GM18517 (cell line): ENCODE measurements around the gene CAPS.

Experiments used
- ATAC-seq: cut with Tn5 transposase; IDR thresholded peaks from one replicate; pipeline ENCODE4 v1.9.1; 2021; ENCODE audit warnings: mild to moderate bottlenecking, moderate library complexity; ENCODE audit not compliant: unreplicated experiment

CAPS gene

DNA sequence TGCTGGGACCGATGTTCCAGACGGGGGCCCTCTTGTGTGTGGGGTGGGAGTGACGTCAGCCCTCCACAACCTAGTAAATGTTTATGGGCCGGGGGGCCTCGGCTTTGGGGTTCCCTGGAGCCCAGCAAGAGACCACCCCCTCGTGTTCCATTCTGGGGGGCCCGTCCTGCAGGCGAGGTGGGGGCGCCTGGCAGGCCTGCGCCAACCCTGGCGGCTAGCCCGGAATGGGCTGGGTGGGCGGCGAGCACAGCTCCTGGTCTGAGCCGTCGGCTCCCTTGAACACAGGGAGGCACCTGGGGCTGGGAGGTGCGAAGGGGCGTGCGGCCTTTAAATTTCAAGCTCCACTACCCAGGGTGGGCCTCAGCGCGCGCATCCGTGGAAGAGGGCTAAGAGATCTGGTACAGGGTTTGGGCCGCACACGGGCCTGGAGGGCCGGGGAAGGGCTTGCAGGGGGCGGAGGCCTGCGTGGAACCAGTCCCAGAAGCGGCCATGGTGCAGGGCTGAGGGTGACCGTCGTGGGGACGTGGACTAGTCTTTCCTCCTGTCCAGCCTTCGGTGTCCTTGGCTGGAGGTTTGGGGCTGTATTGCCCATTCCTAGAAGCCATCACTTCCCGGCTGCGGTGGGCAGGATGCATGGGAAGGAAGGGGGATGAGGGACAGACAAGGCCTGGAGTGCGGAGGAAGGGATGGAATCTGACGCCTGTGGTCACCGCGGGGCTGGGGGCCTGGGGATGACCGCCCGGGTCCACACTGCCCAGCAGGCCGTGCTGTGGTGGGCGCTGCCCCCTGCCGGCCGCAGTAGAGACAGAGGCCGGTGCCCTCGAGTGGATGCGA lies 21.9 kb upstream of the CAPS start:
- ATAC-seq: no peak

DNA sequence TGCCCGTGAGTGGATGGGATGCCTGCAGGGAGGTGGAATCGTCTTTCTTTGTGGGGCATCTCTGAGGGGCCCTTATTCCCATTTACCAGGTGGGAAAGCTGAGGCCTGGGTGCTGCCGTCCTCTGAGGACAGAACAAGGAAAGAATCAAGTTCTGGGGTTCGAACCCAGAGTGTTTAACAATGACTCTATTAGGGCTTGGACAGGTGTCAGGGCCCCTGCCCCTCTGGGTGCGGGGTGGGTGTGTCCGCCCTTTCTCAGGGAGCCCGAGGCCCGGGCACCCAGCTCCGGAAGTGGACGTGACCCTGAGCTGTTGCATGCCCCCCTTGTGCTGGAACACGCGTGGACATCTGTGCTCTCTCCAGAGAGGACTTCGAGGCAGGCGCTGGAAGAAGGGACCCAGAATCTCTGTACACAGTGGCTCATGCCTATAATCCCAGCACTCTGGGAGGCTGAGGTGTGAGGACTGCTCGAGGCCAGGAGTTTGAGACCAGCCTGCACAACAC lies 21.2 kb upstream of the CAPS start:
- no peak for ATAC-seq

DNA sequence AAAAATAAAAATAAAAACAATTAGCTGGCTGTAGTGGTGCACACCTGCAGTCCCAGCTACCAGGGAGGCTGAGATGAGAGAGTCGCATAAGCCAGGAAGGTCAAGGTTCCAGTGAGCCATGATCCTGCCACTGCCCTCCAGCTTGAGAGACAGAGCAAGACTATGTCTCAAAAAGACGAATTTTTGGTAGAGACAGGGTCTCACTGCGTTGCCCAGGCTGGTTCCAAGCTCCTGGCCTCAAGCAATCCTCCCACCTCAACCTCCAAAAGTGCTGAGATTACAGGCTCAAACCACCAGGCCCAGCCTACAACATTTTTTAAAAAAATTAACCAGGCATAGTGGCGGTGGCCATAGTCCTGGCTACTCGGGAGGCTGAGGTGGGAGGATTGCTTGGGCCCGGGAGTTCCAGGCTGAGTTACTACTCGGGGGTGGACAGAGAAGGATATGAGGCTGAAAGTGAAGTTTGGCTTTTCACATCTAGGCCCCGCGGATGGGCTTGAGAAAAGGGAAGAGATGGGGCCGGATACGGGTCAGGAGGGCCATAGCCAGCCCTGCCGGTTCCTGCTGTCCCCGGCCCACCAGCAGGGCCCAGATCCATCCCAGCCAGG lies 20.7 kb upstream of the CAPS start:
- no peak for ATAC-seq

DNA sequence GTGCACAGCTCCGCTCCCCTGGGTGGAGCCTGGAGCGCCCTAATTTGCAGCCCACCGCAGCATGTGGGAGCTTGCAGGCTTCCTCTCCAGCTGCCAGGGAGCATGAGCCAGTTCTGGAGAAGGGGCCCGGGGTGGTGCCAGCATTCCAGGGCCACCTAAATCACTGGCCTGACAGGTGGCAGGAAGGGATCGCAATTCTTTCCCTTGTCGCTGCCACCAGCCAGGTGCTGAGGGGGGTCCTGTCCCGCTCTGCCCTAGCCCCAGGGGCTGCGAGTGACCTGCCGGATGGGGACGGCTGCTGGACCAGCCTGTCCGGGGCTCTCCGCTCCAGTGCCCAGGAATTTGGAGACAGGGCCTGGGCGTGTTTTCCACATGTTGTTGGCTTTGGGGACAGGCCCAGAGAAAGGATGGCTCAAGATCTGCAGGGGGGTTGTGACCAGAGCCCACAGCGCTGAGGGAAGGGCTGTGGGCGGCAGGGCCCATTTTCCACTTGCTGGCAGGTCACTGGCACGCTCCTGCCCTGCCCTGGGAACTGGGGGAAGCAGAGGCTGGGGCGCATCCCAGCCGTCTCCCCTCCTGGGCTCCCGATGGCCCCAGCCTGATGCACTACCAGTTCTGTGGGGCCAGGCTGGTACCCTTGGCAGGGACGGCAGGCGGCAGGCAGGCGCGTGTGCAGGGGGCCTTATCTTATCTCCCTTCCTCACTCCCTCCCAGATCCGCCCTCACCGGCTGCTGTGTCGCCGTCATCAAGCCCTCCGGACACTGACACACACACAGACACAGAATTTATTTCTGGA lies 19.9 kb upstream of the CAPS start:
- ATAC-seq: no peak

DNA sequence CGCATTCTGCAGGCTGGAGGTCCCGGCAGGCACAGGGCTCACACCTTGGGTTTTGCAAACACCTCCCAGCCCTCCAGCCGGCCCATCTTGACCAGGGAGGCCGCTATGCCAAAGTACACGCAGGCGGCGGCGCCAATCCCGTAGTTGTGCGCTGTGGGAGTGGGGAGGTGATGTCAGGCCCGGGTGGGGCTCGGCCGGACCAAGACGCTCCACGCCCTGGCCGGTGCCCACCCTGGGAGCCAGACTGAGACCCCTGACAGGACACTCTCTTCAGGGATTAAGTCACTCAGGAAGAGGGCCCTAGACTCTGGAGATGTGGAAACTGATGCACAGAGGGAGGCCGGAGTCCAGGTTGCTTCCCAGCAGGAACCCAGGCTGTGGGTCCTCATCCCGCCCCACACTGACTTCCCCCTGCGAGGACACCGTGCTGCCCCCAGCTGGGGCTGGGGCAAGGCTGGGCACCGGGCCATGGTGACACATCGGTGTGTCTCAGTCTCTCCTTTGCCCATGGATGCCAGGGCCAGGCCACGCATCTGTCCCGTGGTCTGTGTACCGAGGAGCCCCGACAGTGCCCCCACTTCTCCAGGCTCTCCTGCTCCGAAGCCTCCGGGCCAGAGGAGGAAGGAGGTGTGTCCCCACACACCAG lies 19.2 kb upstream of the CAPS start:
- ATAC-seq: no peak

DNA sequence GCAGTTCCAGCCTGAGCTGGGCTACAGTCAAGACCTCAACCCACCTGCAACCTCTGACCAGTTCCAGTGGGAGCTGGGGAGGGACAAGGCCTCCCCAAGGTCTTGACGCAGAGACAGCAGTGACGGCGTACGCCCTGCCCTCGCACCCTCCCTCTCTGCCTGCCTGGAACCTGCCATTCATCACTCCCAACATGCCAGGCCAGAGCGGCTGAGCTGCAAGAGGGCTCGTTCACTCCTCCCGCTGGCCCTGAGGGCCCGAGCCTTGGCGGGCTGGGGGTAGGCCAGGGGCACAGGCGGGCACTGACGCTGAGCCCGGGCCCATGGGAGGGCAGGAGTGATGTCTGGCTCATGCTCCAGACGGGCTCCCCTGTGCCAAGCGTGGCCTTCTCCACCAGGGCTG lies 18.6 kb upstream of the CAPS start:
- ATAC-seq: no peak

DNA sequence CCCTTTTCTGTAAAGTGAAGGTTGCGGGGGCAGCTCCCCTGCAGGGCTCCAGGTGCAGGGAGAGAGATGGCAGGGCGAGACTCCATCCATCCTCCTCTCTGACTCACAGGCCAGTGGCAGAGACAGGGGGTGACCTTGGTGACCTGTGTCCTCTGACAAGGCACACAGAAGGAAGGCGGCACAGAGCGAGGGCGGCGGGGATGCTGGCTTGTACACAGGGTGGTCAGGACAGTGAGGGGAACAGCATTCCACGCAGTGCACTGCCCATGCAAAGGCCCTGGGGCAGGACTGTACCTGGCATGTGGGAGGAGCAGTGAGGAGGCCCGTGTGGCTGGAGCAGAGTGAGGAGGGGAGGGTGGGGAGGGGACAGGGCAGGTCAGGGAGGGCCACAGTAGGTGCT lies 18.2 kb upstream of the CAPS start:
- ATAC-seq: no peak

DNA sequence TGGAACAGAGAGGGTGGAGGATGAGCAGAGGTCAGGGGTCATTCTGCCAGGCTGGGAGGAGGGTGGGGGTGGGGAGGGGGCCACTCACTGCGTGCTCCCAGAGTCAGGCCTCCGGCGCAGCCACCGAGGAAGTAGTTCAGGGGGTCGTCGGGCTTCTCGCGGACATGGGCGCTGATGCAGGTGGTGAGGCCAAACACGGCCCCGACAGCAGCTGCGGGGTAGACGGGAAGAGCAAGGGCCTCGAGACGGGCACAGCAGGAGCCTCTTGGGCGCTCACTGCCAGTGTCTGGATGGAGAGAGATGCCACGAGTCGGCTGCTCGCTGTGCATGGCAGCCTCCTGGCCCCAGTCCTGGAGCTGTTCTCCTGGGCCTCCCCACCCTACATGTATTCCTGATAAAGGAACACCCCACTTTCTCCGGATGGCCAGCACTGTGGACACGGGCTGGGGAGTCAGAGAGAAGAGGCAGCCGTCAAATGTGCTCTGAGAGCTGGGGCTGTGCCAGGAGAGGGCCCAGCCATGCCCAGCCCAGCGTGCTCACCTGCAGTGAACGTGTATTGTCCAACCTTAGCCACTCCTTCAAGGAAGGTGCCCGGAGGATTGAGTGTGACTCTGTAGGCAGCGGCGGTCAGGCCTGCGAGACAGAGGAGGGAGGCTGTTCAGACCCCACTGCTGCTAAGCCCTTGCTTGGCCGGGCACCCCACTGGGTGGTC lies 17.5 kb upstream of the CAPS start:
- ATAC-seq: no peak

DNA sequence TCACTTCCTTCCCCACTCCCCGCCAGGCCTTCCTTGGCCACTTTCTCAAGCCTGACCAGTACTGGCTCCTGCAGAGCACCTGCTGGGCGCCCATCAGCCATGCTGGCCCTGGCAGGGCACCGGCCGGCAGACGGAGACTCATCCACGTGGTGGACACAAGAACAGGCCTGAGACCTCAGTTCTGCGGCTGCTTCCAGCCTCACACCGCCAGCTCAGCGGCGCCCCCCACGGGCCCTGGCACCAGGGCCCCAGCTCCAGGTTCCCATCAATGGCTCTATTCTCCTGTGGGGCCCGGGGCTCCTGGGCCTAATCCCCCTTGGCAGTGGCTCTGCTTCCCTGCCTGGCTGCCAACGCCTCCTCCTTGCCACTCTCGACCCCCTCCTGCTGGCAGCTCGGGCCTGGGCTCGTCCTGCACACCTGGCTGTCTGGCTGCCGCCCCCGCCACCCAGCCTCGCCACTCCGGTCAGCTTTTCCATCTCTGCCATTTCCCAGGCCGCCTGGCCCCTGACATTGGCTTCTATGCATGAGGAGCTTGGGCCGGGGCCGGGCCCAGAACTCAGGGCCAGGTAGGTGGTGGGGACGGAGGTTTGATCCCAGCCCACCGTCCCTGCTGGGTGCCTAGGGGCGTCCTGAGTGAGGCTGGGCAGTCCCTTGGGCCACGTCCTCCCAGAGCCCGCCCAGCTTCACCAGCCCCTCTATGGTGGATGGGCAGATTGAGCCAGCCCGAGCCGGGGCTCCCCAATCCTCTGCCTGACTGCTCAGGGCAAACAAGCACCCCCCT lies 16.7 kb upstream of the CAPS start:
- no peak for ATAC-seq

DNA sequence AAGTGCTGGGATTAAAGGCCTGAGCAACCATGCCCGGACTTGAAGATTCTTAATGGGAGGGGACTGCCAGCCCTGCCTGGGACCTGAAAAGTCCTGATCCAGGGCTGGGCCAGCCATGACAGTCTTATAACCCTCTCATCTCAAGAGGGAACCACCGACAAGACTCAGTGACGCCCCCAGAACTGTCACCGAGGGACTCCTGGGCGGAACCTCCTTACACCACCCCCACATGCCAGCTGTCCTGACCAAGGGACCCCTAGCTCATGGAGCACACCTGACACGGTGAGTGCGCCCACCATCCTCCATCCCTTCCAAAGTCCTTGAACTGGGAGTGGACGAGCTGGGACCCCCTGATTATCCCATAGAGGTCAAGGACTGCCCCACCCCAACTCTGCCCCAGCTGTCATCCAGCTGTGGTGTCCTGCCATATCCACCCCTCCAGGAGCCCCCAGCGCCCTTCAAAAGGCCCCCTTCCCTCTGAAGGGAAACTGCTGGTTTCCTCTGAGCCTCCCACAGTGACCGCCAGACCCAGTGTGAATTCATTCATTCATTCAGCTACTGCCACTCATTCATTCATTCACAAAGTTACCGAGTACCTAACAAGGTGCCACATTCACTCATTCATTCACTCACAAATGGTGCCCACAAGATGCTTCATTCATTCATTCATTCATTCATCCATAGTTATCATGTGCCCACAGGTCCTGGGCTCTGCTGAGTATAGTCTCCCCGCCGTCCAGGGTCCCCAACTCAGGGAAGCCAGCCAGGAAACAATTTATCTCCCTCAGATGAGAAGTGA lies 14.1 kb upstream of the CAPS start:
- no peak for ATAC-seq

DNA sequence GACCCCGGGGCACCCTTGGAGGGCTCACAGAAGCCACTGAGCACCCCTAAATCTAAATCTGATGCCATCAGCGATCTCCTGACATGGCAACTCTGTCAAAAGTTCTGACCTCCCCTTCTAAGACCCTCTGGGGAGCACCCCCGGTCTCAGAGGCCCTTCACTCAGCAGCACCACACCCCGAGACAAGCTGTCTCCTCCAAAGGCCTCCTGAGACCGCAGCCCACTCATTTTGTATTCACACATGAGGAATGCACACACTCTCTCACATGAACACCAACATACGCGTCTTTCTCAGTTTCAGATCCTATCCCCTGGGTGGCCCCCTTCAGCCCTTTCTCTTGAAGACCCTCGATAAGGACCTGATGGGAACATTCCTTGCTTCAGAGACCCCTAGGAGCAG lies 13.1 kb upstream of the CAPS start:
- ATAC-seq: no peak

DNA sequence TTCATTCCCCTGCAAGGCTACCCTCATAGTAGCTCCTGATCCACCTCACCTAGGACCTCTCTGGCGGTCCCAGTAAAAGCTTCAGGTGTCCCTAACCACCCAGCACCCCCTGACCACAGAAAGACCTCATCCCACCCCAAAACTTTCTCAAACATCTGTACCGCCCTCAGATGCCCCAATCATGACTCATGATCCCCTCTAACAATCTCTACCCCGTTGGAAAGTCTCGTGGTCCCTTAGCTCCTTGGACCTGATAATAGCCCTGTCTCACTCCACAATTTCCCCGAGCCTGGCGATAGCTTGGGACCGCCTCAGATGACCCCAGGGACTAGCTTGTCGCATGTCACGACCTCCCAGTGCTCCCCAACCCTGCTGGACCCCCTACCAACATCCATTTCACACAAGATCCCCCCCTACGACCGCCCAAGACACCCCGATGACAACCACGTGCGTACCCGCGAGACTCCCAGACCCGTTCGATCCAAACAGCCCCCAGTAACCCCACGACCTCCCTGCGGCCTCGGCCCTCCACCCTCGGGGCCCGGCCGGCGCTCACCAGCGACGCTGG lies 10.9 kb upstream of the CAPS start:
- no peak for ATAC-seq

DNA sequence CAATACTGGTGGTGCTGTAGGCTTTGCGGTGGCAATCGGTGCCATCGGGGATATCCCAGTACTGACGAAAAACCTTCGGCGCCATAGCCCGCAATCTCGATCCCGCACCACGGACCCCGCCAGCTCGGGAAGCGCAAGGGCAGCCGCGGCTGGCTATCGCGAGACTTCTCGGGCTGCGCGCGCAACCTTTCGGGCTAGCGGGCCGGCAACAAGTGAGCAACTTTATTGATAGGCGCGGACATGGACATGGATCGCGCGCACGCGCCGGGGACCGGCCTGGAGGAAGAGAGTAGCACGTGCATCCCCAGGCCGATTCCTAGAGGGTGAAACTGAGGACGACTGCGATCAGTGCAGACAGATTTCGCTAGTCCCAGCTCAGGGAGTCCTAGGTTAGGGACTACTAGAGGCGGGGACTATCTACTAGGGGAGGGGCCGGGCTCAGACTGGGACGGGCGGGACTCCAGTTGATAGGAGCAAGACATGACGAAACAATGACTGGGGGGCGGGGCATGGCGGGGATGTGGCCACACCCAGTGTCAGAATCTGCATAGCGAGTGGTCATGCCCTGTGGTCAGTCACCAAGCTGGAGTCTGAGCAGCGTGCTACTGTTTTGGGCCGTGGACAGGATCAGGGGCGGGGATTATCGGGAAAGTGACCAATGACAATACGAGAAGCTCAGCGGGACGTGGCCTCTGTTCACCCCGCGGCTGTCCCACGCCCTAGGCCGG lies 10.3 kb upstream of the CAPS start, which contains the start of gene NDUFA11:
TSS of gene NDUFA11 (minus strand) at position 167 of the 728 bp plus-strand sequence. CDS start at position 85, 82 bp downstream.
- ATAC-seq: peak; percentile 16

DNA sequence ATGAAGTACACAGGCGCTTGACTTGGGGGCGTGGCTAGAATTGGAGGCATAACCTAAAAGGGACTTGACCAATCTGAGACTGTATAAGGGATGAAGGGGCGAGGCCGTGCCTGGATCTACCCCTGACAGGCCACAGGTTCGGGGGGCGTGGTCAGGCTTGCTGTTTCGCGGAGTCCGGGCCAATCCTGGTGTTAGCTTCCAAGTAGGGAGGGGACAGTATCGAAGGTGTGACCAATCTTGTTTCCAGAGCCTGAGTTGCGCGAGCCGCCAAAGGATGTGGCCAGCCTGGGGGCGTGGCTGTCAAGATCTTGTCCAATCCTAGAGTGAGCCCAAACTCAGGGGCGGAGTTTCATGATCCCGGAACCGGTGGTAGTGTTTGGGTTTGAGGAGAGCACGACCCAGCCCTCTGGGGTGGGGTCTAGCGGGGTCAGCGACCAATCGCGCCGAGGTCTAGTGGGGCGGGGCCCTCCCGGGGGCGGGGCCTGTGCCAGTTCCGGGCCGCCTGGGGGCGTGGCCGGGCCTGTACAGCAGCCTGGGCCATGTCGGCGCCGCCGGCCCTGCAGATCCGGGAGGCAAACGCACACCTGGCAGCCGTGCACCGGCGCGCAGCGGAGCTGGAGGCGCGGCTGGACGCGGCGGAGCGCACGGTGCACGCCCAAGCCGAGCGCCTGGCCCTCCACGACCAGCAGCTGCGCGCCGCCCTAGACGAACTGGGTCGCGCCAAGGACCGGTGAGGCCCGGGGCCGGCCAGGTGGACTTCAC lies 9.5 kb upstream of the CAPS start, which contains the start of gene VMAC:
TSS of gene VMAC (plus strand) at position 521 of the 762 bp plus-strand sequence. CDS start at position 540, 19 bp downstream.
- peak; percentile 90 for ATAC-seq

DNA sequence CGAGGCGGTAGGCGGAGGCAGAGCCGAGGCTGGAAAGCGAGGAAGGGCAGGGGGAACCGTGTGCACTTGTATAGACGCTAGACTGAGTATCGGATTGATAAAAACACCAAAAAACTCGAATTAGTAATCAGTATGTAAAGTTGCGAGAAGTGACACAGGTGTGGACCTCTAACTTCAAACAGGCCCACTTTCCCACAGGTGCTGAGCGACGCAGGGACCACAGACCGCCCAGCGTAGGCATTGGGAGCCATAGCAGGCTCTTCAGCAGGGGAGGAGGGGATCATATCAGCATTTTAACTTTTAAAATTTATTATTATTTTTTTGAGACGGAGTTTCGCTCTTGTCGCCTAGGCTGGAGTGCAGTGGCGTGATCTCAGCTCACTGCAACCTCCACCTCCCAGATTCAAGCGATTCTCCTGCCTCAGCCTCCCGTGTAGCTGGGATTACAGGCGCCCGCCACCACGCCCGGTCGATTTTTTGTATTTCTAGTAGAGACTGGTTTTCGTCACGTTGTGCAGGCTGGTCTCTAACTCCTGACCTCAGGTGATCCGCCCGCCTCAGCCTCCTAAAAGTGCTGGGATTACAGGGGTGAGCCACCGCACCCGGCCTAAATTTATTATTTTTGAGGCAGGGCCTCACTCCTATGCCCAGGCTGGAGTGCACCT lies 8.8 kb upstream of the CAPS start:
- no peak for ATAC-seq

DNA sequence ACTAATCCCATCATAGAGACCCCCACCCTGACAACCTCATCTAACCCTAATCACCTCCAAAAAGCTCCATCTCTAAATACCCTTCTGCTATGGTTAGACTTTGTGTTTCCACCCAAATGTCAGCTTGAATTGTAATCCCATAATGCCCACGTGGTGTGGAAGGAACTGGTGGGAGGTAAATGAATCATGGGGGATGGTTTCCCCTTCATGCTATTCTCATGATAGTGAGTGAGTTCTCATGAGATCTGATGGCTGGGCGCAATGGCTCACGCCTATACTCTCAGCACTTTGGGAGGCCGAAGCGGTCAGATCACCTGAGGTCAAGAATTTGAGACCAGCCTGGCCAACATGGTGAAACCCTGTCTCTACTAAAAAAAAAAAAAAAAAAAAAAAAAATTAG lies 6.8 kb upstream of the CAPS start:
- no peak for ATAC-seq
